Measurements from ENCODE around the gene FAM234A. TPM values are rescaled to one million over a fixed set of nuclear protein-coding genes. Genes with fewer than 3 reads are reported as not detected.

FAM234A gene
- total RNA-seq, 1 donor from 2014 or later, result 87.6 TPM

GRCh38 chr16:311725-312124, 77.1 kb downstream of the FAM234A start:
- TF ChIP-seq, protein P1, sequence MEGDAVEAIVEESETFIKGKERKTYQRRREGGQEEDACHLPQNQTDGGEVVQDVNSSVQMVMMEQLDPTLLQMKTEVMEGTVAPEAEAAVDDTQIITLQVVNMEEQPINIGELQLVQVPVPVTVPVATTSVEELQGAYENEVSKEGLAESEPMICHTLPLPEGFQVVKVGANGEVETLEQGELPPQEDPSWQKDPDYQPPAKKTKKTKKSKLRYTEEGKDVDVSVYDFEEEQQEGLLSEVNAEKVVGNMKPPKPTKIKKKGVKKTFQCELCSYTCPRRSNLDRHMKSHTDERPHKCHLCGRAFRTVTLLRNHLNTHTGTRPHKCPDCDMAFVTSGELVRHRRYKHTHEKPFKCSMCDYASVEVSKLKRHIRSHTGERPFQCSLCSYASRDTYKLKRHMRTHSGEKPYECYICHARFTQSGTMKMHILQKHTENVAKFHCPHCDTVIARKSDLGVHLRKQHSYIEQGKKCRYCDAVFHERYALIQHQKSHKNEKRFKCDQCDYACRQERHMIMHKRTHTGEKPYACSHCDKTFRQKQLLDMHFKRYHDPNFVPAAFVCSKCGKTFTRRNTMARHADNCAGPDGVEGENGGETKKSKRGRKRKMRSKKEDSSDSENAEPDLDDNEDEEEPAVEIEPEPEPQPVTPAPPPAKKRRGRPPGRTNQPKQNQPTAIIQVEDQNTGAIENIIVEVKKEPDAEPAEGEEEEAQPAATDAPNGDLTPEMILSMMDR (conservative IDR thresholded peaks at IDR 0.05; ENCODE audit: low read depth, low read length), result no peak
- no peak overlapping the region for H3K4me3 ChIP-seq (ENCODE audit: low read depth, low read length)
- no peak for DNase-seq (ENCODE audit: low read depth)

DNA sequence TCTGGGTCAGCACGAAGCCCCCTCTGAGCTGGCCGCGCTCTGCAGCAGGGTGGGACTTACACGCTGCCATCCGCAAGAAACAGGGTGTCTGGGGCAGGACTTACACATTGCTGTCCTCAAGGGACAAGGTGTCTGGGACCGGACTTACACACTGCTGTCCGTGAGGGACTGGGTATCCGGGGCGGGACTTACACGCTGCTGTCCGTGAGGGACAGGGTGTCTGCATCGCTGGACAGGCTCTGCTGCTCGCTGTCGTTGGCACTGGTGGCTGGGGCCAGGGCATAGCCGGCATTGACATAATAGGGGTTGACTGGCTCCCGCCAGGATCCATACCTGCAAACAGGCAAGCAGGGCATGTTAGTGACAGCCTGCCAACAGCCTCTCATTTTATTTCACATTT, 79.7 kb downstream of the FAM234A start:
- TF ChIP-seq, protein P1 (conservative IDR thresholded peaks at IDR 0.05; ENCODE audit: low read depth, low read length), result no peak
- no peak overlapping the region for H3K4me3 ChIP-seq (ENCODE audit: low read depth, low read length)
- no peak for DNase-seq (ENCODE audit: low read depth)

- DNase-seq (ENCODE audit: low read depth), result no peak
- TF ChIP-seq, protein P1 (conservative IDR thresholded peaks at IDR 0.05; ENCODE audit: low read depth, low read length), result no peak
- no peak overlapping the region for H3K4me3 ChIP-seq (ENCODE audit: low read depth, low read length)
These were observed 80.2 kb downstream of the FAM234A start for GRCh38 chr16:314795-315299.

Other genes with a start within 250 kb of the FAM234A start
- gene POLR3K, start 181.2 kb upstream of the FAM234A start, total RNA-seq, result 9.4 and 23.7 TPM in 2 replicates
- gene SNRNP25, start 181.0 kb upstream of the FAM234A start, total RNA-seq, result 53.9 and 78.1 TPM in 2 replicates
- gene RHBDF1, start 162.2 kb upstream of the FAM234A start, total RNA-seq, result 17.5 and 21.2 TPM in 2 replicates
- gene MPG, start 156.6 kb upstream of the FAM234A start, total RNA-seq, result 92.8 and 223 TPM in 2 replicates
- gene NPRL3, start 96.1 kb upstream of the FAM234A start, total RNA-seq, result 12.2 and 14.4 TPM in 2 replicates
- not detected in 2 replicates for gene HBZ, start 82.2 kb upstream of the FAM234A start, total RNA-seq
- not detected in 2 replicates for gene HBM, start 68.8 kb upstream of the FAM234A start, total RNA-seq
- not detected in 2 replicates for gene HBA2, start 61.9 kb upstream of the FAM234A start, total RNA-seq
- gene HBA1, start 58.1 kb upstream of the FAM234A start, total RNA-seq, result not detected in 2 replicates
- gene HBQ1, start 54.4 kb upstream of the FAM234A start, total RNA-seq, result 1.5 and 12.1 TPM in 2 replicates
- 49.3 and 77.6 TPM in 2 replicates for gene LUC7L, start 5.4 kb upstream of the FAM234A start, total RNA-seq
- gene RGS11, start 41.1 kb downstream of the FAM234A start, total RNA-seq, result 1.0 TPM in 1 of 2 replicates, not detected in the other
- gene ARHGDIG, start 45.8 kb downstream of the FAM234A start, total RNA-seq, result 0.29 TPM in 1 of 2 replicates, not detected in the other
- not detected in 2 replicates for gene PDIA2, start 48.3 kb downstream of the FAM234A start, total RNA-seq
- gene AXIN1, start 117.9 kb downstream of the FAM234A start, total RNA-seq, result 33.9 and 36.0 TPM in 2 replicates
- 188 and 253 TPM in 2 replicates for gene MRPL28, start 135.7 kb downstream of the FAM234A start, total RNA-seq
- 69.3 and 87.2 TPM in 2 replicates for gene PGAP6, start 147.2 kb downstream of the FAM234A start, total RNA-seq
- gene NME4, start 162.4 kb downstream of the FAM234A start, total RNA-seq, result 82.3 and 93.2 TPM in 2 replicates
- gene DECR2, start 167.1 kb downstream of the FAM234A start, total RNA-seq, result 12.9 and 20.8 TPM in 2 replicates
- gene RAB11FIP3, start 190.8 kb downstream of the FAM234A start, total RNA-seq, result 26.6 and 29.1 TPM in 2 replicates

All from epithelial cell of proximal tubule (primary cell).